DOHH2 (cell line): ENCODE results near the gene FRMD3.

Source experiments
- H3F3A ChIP-seq: fragments of 200-600 bp; sonication (generic), shearing (Covaris generic); 2 replicates; pipeline ENCODE4 v1.6.0; 2016; ENCODE audit warnings: antibody characterized with exemption, mild to moderate bottlenecking; ENCODE audit not compliant: control insufficient read depth, insufficient read depth
- H3K27ac ChIP-seq: fragments of 200-600 bp; sonication (generic); 2 replicates; pipeline ENCODE4 v1.5.1; 2014; ENCODE audit warnings: low read depth, mild to moderate bottlenecking, low read length, moderate library complexity
- H3K27me3 ChIP-seq: fragments of 200-600 bp; sonication (generic); 2 replicates; pipeline ENCODE4 v1.6.1; 2014; ENCODE audit warnings: mild to moderate bottlenecking, low read length, mixed read lengths; ENCODE audit not compliant: control insufficient read depth
- H3K36me3 ChIP-seq: fragments of 200-600 bp; sonication (generic); 2 replicates; pipeline ENCODE4 v1.6.1; 2014; ENCODE audit warnings: mild to moderate bottlenecking, low read length, moderate library complexity, mixed read lengths; ENCODE audit not compliant: control insufficient read depth
- H3K4me1 ChIP-seq: fragments of 200-600 bp; sonication (generic); 2 replicates; pipeline ENCODE4 v1.6.1; 2014; ENCODE audit warnings: mild to moderate bottlenecking, low read length, mixed read lengths; ENCODE audit not compliant: control insufficient read depth
- H3K4me2 ChIP-seq: fragments of 200-600 bp; sonication (generic); 2 replicates; pipeline ENCODE4 v1.6.0; 2014; ENCODE audit warnings: mild to moderate bottlenecking, low read length, moderate library complexity
- H3K4me3 ChIP-seq: fragments of 200-600 bp; sonication (generic); 2 replicates; pipeline ENCODE4 v1.5.1; 2014; ENCODE audit warnings: mild to moderate bottlenecking, low read length, mixed read lengths
- H3K79me2 ChIP-seq: fragments of 200-600 bp; sonication (generic); 2 replicates; pipeline ENCODE4 v1.6.1; 2014; ENCODE audit warnings: mild to moderate bottlenecking, low read length, mixed read lengths; ENCODE audit not compliant: control insufficient read depth
- H3K9me2 ChIP-seq: fragments of 200-600 bp; sonication (generic); replicated peaks from 2 replicates; pipeline ENCODE4 v1.6.1; 2014; ENCODE audit warnings: mild to moderate bottlenecking, low read length, mixed read lengths; ENCODE audit not compliant: control insufficient read depth
- H3K9me3 ChIP-seq: fragments of 200-600 bp; sonication (generic); 2 replicates; pipeline ENCODE4 v1.6.1; 2014; ENCODE audit warnings: antibody characterized with exemption, low read length, mixed read lengths; ENCODE audit not compliant: control insufficient read depth, insufficient read depth
- H4K20me1 ChIP-seq: fragments of 200-600 bp; sonication (generic); 2 replicates; pipeline ENCODE4 v1.6.0; 2014; ENCODE audit warnings: low read depth, mild to moderate bottlenecking, antibody characterized with exemption, low read length, moderate library complexity; ENCODE audit not compliant: control insufficient read depth, insufficient read depth
- EZH2phosphoT487 ChIP-seq: fragments of 200-600 bp; sonication (generic); IDR thresholded peaks from 2 replicates; pipeline ENCODE4 v1.6.1; 2017; ENCODE audit warnings: borderline replicate concordance, mild to moderate bottlenecking, antibody characterized with exemption, low read length, moderate library complexity, mixed read lengths
- TF ChIP-seq, protein P1 (sequence below): fragments of 200-600 bp; sonication (generic); IDR thresholded peaks from one replicate; pipeline ENCODE4 v1.5.1; 2014; ENCODE audit warnings: antibody characterized with exemption, mild to moderate bottlenecking, low read depth, low read length; ENCODE audit not compliant: poor library complexity, severe bottlenecking

Gene FRMD3

DNA sequence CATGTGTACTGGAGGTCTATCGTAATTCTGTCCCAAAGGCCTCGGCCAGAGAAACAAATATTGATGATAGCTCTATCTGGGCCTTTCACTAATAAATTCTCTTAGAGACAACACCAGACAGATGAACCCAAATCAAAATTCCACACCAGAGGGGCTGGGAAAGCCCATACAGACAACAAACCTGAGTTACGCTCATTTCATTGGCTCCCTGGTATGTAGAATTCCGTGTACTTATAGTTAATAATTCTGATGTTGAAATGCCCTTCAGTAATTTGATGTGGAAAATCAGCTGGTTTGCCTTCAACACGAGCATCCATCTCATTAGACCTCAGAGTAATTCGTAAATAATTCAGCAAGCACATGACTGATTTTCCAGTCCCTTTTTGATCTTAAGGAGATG lies 53.2 kb downstream of the FRMD3 start:
- H3K27ac ChIP-seq = no peak overlapping the region
- H3K27me3 ChIP-seq = no peaks in the 10 kb centered on the region
- H3K36me3 ChIP-seq = no peaks in the 10 kb centered on the region
- no peaks in the 10 kb centered on the region for H3K4me1 ChIP-seq
- no peak overlapping the region for H3K4me3 ChIP-seq
- no peaks in the 10 kb centered on the region for H4K20me1 ChIP-seq
- no peaks in the 10 kb centered on the region for H3K9me2 ChIP-seq
- H3K4me2 ChIP-seq = no peak overlapping the region
- H3K9me3 ChIP-seq = no peaks in the 10 kb centered on the region
- no peak for TF ChIP-seq EZH2phosphoT487
- H3K79me2 ChIP-seq = no peaks in the 10 kb centered on the region
- H3F3A ChIP-seq = no peaks in the 10 kb centered on the region

DNA sequence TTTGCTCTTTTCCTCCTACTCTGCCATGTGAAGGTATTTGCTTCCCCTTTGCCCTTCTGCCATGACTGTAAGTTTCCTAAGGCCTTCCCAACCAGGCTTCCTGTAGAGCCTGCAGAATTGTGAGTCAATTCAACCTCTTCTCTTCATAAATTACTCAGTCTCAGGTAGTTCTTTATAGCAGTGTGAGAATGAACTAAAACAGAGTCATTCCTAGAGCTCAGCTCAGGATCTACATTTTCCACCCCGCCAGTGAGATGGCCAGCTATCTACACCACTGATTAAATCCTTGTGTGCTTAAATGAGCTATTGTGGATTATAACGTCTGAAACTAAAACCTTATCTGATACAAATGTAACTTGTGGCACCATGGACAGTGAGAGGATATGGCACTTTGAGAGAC lies 55.0 kb downstream of the FRMD3 start:
- Histone ChIP-seq H3F3A (no peaks in the 10 kb centered on the region), H3K9me2 (no peaks in the 10 kb centered on the region), H3K27ac (no peak overlapping the region), H3K4me3 (no peak overlapping the region), H3K4me2 (no peak overlapping the region), H3K36me3 (no peaks in the 10 kb centered on the region), H3K27me3 (no peaks in the 10 kb centered on the region), H4K20me1 (no peaks in the 10 kb centered on the region), H3K79me2 (no peaks in the 10 kb centered on the region), H3K9me3 (no peaks in the 10 kb centered on the region), H3K4me1 (no peaks in the 10 kb centered on the region)
- no peak for TF ChIP-seq EZH2phosphoT487
- TF ChIP-seq, protein P1, sequence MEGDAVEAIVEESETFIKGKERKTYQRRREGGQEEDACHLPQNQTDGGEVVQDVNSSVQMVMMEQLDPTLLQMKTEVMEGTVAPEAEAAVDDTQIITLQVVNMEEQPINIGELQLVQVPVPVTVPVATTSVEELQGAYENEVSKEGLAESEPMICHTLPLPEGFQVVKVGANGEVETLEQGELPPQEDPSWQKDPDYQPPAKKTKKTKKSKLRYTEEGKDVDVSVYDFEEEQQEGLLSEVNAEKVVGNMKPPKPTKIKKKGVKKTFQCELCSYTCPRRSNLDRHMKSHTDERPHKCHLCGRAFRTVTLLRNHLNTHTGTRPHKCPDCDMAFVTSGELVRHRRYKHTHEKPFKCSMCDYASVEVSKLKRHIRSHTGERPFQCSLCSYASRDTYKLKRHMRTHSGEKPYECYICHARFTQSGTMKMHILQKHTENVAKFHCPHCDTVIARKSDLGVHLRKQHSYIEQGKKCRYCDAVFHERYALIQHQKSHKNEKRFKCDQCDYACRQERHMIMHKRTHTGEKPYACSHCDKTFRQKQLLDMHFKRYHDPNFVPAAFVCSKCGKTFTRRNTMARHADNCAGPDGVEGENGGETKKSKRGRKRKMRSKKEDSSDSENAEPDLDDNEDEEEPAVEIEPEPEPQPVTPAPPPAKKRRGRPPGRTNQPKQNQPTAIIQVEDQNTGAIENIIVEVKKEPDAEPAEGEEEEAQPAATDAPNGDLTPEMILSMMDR = no peak

- H3F3A ChIP-seq = no peaks in the 10 kb centered on the region
- no peaks in the 10 kb centered on the region for H3K9me3 ChIP-seq
Measured at GRCh38 chr9:83479765-83480164, 58.4 kb downstream of the FRMD3 start.

GRCh38 chr9:83477571-83477970 lies 60.6 kb downstream of the FRMD3 start:
- no peaks in the 10 kb centered on the region for H3K36me3 ChIP-seq
- TF ChIP-seq, protein P1 = no peak
- TF ChIP-seq EZH2phosphoT487 = no peak

More at GRCh38 chr9:83479765-83480164, 58.4 kb downstream of the FRMD3 start:
- no peaks in the 10 kb centered on the region for H3K9me2 ChIP-seq
- TF ChIP-seq EZH2phosphoT487 = no peak
- TF ChIP-seq, protein P1 = no peak
- H3K4me3 ChIP-seq = no peak overlapping the region
- no peak overlapping the region for H3K27ac ChIP-seq
- H3K36me3 ChIP-seq = no peaks in the 10 kb centered on the region
- H3K79me2 ChIP-seq = no peaks in the 10 kb centered on the region
- H3K4me2 ChIP-seq = no peak overlapping the region
- H3K27me3 ChIP-seq = no peaks in the 10 kb centered on the region
- H4K20me1 ChIP-seq = no peaks in the 10 kb centered on the region
- H3K4me1 ChIP-seq = no peaks in the 10 kb centered on the region

More at GRCh38 chr9:83477571-83477970, 60.6 kb downstream of the FRMD3 start:
- no peaks in the 10 kb centered on the region for H3K4me1 ChIP-seq
- H3K4me3 ChIP-seq = no peak overlapping the region
- H3K79me2 ChIP-seq = no peaks in the 10 kb centered on the region
- H3K4me2 ChIP-seq = no peak overlapping the region
- no peaks in the 10 kb centered on the region for H3K27me3 ChIP-seq
- H4K20me1 ChIP-seq = no peaks in the 10 kb centered on the region
- no peak overlapping the region for H3K27ac ChIP-seq
- H3K9me3 ChIP-seq = no peaks in the 10 kb centered on the region
- H3F3A ChIP-seq = no peaks in the 10 kb centered on the region
- no peaks in the 10 kb centered on the region for H3K9me2 ChIP-seq
